BJ (cell line): Measurements from ENCODE around the gene ATXN2. TPM values are rescaled to one million over a fixed set of nuclear protein-coding genes. Genes with fewer than 3 reads are reported as not detected.
A peak's percentile ranks its signal among the peaks of the same experiment; 100 is the strongest.

Source experiments
- CTCF ChIA-PET: fragments of 350-600 bp; formaldehyde crosslinking; extraction: SDS; loops from one replicate; lab custom pipeline; 2021; ENCODE audit warnings: antibody characterized with exemption, inconsistent platforms; lab: Yijun Ruan, JAX
- POLR2A ChIA-PET: fragments of 300-600 bp; sonication (Branson Sonifier 250); formaldehyde crosslinking; extraction: SDS; loops from one replicate; lab custom pipeline; 2021; ENCODE audit warnings: antibody characterized with exemption; lab: Charles Lee
- DNase-seq: peaks from one replicate; pipeline ENCODE4 v3.0.0-alpha.2; 2011; ENCODE audit warnings: low read depth
- H3K27me3 ChIP-seq: 2 replicates; pipeline ENCODE4 v1.6.0; 2011; ENCODE audit warnings: low read length; ENCODE audit not compliant: control insufficient read depth, insufficient read depth
- H3K36me3 ChIP-seq: 2 replicates; pipeline ENCODE4 v1.5.1; 2011; ENCODE audit warnings: low read length; ENCODE audit not compliant: control insufficient read depth, insufficient read depth
- H3K4me3 ChIP-seq: 2 replicates; pipeline ENCODE4 v1.5.1; 2011; ENCODE audit warnings: low read depth, mild to moderate bottlenecking, control low read depth, low read length
- polyA plus RNA-seq: library from polyadenylated mRNA; depleted of rRNA; stranded (reverse); fragments of >200 nt; gene quantifications from 2 replicates; pipeline ENCODE4 v1.2.3, GENCODE V29; 2011
- TF ChIP-seq, protein P1 (sequence below): IDR thresholded peaks from 2 replicates; pipeline ENCODE4 v1.5.1; 2011; ENCODE audit warnings: low read depth, mild to moderate bottlenecking, control low read depth, inconsistent platforms, low read length, moderate library complexity; ENCODE audit not compliant: insufficient read depth

The ATXN2 gene
- polyA plus RNA-seq, 1 experiment: 30.3 TPM

DNA sequence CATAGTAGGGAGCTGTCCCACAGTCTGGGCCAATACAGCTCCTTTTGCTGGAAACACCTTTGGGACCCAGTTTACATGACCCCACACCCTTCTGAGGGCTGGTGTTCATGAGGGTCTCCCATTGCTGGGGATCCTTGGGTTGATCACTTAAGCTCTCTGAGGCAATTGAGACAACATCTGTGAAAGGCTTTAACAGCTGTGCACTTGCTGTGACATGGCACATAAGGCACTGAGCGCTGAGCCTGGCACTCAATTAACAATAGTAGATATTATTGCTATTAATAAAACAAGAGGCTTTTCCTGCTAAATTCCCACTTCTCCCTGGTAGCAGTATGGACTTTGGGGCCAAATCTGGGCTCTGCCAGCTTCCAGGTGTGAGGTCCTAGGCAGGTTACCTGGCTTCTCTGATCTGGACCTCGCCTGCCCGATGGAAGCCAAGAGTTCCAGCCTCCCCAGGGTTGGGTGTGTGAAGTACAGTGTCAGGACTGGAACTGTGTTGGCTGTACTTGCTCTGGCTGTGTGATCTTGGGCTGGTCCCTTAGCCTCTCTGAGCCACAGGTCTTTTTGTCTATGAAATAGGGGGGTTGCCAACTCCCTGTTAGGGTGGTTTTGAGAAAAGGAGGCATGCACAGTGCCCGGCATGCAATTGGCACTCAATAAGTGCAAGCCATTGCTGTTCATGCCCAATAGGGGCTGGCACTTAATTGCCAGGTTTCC lies 190.3 kb downstream of the ATXN2 start:
- DNase-seq: no peak
- TF ChIP-seq, protein P1, sequence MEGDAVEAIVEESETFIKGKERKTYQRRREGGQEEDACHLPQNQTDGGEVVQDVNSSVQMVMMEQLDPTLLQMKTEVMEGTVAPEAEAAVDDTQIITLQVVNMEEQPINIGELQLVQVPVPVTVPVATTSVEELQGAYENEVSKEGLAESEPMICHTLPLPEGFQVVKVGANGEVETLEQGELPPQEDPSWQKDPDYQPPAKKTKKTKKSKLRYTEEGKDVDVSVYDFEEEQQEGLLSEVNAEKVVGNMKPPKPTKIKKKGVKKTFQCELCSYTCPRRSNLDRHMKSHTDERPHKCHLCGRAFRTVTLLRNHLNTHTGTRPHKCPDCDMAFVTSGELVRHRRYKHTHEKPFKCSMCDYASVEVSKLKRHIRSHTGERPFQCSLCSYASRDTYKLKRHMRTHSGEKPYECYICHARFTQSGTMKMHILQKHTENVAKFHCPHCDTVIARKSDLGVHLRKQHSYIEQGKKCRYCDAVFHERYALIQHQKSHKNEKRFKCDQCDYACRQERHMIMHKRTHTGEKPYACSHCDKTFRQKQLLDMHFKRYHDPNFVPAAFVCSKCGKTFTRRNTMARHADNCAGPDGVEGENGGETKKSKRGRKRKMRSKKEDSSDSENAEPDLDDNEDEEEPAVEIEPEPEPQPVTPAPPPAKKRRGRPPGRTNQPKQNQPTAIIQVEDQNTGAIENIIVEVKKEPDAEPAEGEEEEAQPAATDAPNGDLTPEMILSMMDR: no peak
- H3K36me3 ChIP-seq: no peaks in the 10 kb centered on the region
- no peaks in the 10 kb centered on the region for H3K27me3 ChIP-seq
- H3K4me3 ChIP-seq: peak overlapping the region; percentile 23; the same call in 1 of the 2 replicates
- ChIA-PET POLR2A (no interaction called here), CTCF (interaction anchor here (1.0 to 7.5 kb wide), 4 partner anchors 11 to 43 kb away, joined by 3 to 40 read pairs (median 4); no protein-coding TSS in a partner anchor)

DNA sequence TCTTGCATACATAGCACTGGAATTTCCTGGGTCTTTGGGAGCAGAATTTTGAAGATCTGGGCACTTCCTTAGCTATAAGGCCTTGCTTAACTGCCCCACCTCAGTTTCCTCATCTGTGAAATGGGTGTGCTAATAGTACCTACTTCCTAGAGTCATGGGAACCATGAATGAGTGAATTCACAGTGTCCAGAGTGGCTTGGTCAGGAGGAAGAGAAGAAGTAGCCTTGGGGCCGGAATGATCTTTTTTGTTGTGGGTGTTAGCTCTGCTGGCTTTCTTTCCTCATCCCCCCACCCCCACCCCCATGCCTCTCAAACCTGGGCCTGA lies 191.0 kb downstream of the ATXN2 start:
- CTCF ChIA-PET: interaction anchor here (0.9 to 7.5 kb wide), 4 partner anchors 11 to 44 kb away, joined by 4 to 40 read pairs (median 4); no protein-coding TSS in a partner anchor
- no peak for DNase-seq
- Histone ChIP-seq H3K36me3 (no peaks in the 10 kb centered on the region), H3K4me3 (0 out of 2 replicates have a peak overlapping the region, but pooled peaks have one; percentile 2), H3K27me3 (no peaks in the 10 kb centered on the region)
- POLR2A ChIA-PET: no interaction called here
- TF ChIP-seq, protein P1: no peak

DNA sequence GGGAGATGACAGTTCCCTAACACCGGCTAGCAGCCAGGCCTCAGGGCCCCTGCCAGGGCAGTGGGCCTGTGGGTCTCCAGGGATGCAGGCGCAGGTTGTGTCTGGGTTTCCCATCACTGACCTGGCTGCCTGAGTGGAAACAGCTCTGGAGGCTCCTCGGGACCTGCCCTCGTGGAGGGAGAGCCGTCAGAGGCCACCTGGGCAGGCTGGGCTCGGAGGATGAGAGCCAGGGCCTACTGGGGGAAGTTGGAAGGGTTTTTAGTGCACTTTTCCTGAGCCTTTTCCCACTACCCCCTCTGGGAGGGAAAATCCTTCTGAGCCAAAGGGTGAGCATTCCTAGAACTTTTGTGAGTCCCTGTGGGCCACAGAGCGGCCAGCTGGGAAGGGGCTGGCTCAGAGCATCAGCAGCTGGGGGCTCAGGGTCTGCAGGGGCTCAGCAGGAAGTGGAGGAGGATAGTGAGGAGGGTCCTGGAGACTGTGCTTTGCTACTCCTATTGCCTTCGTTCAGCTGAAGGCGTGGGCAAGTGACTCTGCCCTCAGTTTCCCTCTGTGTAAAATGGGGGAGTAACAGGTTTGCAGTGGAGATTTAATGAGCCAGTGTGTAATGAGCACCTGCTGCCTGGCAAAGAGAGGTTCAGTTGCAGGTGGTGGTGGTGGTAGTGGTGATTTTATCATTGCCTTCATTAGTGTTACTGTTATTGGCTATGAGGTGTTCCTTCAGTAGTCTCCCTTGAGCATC lies 191.6 kb downstream of the ATXN2 start:
- no peaks in the 10 kb centered on the region for H3K36me3 ChIP-seq
- ChIA-PET POLR2A (no interaction called here), CTCF (interaction anchor here (0.9 to 7.5 kb wide), 4 partner anchors 11 to 44 kb away, joined by 4 to 40 read pairs (median 4); no protein-coding TSS in a partner anchor)
- DNase-seq: no peak
- TF ChIP-seq, protein P1: no peak
- no peaks in the 10 kb centered on the region for H3K27me3 ChIP-seq
- H3K4me3 ChIP-seq: peak overlapping the region; percentile 96

DNA sequence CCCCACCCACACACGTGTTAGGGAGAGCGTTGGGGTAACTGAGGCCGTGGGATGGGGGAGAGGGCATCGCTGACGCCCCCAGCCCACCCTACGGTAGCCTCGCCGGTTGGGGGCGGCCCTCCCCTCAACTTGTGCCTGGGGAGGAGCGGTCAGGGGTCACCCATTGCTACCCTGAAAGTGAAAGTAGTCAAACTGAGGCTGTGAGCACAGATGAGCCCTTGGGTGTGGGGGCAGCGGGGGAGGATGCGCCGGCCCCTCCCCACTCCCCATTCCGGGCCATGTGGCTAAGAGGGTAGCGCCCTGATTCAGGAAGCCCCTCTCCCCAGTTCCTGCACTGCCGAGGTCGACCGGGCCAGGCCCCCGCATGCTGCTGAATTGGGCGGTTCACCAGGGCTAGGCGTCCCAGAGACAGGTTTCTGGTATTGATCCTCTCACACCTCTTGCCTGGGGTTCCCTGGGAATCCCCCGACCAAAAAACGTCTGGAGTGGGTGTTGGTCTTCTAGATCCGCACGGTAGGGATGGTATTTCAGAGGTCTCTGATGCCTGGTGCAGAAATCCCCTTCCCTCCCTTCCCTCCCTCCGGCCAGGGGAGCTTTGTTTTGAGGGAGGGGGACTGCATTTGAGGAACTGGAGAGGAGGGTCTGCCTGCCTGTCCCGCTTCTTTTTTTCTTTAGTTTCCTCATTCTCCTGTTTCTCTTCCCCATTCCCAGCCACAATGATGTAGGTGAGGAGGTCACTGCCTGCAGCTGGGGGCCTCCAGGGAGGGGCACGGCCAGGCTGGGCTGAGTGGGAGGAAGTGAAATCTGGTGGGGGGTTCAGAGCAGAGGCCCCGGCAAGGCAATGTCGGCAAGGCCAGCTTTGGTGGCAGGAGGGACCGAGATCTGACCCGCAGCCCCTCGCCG lies 192.4 kb downstream of the ATXN2 start:
- TF ChIP-seq, protein P1: no peak
- Histone ChIP-seq H3K36me3 (no peaks in the 10 kb centered on the region), H3K27me3 (no peaks in the 10 kb centered on the region), H3K4me3 (peak overlapping the region; percentile 96)
- POLR2A ChIA-PET: no interaction called here
- no peak for DNase-seq
- CTCF ChIA-PET: interaction anchor here (1.5 to 7.5 kb wide), 2 partner anchors 10 to 45 kb away, joined by 5 to 40 read pairs; no protein-coding TSS in a partner anchor
